DOHH2 (cell line): ENCODE data around the gene RAPH1.

Experiments used
- CTCF ChIP-seq: fragments of 200-600 bp; sonication (generic); IDR thresholded peaks from one replicate; pipeline ENCODE4 v1.5.1; 2014; ENCODE audit warnings: antibody characterized with exemption, mild to moderate bottlenecking, low read depth, low read length; ENCODE audit not compliant: poor library complexity, severe bottlenecking
- EZH2phosphoT487 ChIP-seq: fragments of 200-600 bp; sonication (generic); IDR thresholded peaks from 2 replicates; pipeline ENCODE4 v1.6.1; 2017; ENCODE audit warnings: borderline replicate concordance, mild to moderate bottlenecking, antibody characterized with exemption, low read length, moderate library complexity, mixed read lengths

GRCh38 chr2:203490391-203490790, 44.7 kb downstream of the RAPH1 start:
- no peak for TF ChIP-seq CTCF
- TF ChIP-seq EZH2phosphoT487: no peak
